Liver (tissue), 3 donors: ENCODE data around the gene MORF4L1.

Source experiments
- FOXA1 ChIP-seq: IDR thresholded peaks from 2 replicates; pipeline ENCODE4 v1.6.1; 2016; ENCODE audit warnings: antibody characterized with exemption
- HNF4A ChIP-seq, 2 donors: conservative IDR thresholded peaks; 2 replicates each; pipeline ENCODE4 v1.6.1; 2016; ENCODE audit warnings: antibody characterized with exemption in 2 of 2, mild to moderate bottlenecking in 2 of 2
- JUND ChIP-seq, 2 donors: IDR thresholded peaks; 2 replicates each; pipeline ENCODE4 v1.6.1; 2016; ENCODE audit warnings: antibody characterized with exemption in 2 of 2
- NR2F2 ChIP-seq: IDR thresholded peaks from 2 replicates; pipeline ENCODE4 v1.6.1; 2016; ENCODE audit warnings: antibody characterized with exemption
- RAD21 ChIP-seq, 2 donors: IDR thresholded peaks; 2 replicates each; pipeline ENCODE4 v1.6.1; 2016; ENCODE audit warnings: antibody characterized with exemption in 2 of 2, mild to moderate bottlenecking in 2 of 2
- TAF1 ChIP-seq: conservative IDR thresholded peaks from 2 replicates; pipeline ENCODE4 v1.6.1; 2016; ENCODE audit warnings: antibody characterized with exemption, mild to moderate bottlenecking
- YY1 ChIP-seq: IDR thresholded peaks from 2 replicates; pipeline ENCODE4 v1.6.1; 2016; ENCODE audit warnings: antibody characterized with exemption, mild to moderate bottlenecking
- TF ChIP-seq, protein P1 (sequence below): fragments of 150-350 bp; IDR thresholded peaks from 2 replicates; pipeline ENCODE4 v1.5.1; 2017; ENCODE audit warnings: improper control_type of control experiment, low read depth, low read length; ENCODE audit not compliant: missing input control
- TF ChIP-seq, protein P2 (sequence below): IDR thresholded peaks from 2 replicates; pipeline ENCODE4 v1.6.1; 2016; ENCODE audit warnings: antibody characterized with exemption
- TF ChIP-seq, protein P3 (sequence below): IDR thresholded peaks from 2 replicates; pipeline ENCODE4 v1.6.1; 2016; ENCODE audit warnings: antibody characterized with exemption, mild to moderate bottlenecking
- TF ChIP-seq, protein P4 (sequence below): IDR thresholded peaks from 2 replicates; pipeline ENCODE4 v1.6.1; 2016; ENCODE audit warnings: antibody characterized with exemption
- donor health status: healthy.
- donor health status: healthy.

DNA sequence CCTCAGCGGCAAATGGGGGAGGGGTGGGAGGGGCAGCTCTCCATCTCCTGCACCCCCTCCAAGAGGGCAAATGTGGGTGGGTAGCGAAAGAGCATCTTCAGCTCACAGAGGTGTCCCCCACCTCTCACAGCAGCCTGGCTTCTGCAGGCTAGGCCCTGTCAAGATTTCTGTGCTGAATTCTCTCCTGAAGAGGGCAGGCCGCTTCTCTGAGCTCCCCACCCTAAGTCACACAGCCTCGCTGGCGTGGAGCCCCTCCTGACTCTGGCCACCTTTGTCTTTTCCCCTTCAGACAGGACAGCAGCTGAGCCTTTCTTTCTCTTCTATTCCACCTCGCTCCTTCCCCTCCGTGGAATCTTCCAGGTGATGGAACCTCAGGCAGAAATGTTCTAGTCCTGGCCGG lies 35.1 kb upstream of the MORF4L1 start:
- TF ChIP-seq, protein P1, sequence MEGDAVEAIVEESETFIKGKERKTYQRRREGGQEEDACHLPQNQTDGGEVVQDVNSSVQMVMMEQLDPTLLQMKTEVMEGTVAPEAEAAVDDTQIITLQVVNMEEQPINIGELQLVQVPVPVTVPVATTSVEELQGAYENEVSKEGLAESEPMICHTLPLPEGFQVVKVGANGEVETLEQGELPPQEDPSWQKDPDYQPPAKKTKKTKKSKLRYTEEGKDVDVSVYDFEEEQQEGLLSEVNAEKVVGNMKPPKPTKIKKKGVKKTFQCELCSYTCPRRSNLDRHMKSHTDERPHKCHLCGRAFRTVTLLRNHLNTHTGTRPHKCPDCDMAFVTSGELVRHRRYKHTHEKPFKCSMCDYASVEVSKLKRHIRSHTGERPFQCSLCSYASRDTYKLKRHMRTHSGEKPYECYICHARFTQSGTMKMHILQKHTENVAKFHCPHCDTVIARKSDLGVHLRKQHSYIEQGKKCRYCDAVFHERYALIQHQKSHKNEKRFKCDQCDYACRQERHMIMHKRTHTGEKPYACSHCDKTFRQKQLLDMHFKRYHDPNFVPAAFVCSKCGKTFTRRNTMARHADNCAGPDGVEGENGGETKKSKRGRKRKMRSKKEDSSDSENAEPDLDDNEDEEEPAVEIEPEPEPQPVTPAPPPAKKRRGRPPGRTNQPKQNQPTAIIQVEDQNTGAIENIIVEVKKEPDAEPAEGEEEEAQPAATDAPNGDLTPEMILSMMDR = no peak
- TF ChIP-seq TAF1 = no peak
- no peak for TF ChIP-seq YY1
- TF ChIP-seq, protein P2, sequence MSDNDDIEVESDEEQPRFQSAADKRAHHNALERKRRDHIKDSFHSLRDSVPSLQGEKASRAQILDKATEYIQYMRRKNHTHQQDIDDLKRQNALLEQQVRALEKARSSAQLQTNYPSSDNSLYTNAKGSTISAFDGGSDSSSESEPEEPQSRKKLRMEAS = no peak
- TF ChIP-seq HNF4A (conservative IDR thresholded peaks at IDR 0.05) = no peak
- TF ChIP-seq, protein P3, sequence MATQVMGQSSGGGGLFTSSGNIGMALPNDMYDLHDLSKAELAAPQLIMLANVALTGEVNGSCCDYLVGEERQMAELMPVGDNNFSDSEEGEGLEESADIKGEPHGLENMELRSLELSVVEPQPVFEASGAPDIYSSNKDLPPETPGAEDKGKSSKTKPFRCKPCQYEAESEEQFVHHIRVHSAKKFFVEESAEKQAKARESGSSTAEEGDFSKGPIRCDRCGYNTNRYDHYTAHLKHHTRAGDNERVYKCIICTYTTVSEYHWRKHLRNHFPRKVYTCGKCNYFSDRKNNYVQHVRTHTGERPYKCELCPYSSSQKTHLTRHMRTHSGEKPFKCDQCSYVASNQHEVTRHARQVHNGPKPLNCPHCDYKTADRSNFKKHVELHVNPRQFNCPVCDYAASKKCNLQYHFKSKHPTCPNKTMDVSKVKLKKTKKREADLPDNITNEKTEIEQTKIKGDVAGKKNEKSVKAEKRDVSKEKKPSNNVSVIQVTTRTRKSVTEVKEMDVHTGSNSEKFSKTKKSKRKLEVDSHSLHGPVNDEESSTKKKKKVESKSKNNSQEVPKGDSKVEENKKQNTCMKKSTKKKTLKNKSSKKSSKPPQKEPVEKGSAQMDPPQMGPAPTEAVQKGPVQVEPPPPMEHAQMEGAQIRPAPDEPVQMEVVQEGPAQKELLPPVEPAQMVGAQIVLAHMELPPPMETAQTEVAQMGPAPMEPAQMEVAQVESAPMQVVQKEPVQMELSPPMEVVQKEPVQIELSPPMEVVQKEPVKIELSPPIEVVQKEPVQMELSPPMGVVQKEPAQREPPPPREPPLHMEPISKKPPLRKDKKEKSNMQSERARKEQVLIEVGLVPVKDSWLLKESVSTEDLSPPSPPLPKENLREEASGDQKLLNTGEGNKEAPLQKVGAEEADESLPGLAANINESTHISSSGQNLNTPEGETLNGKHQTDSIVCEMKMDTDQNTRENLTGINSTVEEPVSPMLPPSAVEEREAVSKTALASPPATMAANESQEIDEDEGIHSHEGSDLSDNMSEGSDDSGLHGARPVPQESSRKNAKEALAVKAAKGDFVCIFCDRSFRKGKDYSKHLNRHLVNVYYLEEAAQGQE = no peak
- TF ChIP-seq, protein P4, sequence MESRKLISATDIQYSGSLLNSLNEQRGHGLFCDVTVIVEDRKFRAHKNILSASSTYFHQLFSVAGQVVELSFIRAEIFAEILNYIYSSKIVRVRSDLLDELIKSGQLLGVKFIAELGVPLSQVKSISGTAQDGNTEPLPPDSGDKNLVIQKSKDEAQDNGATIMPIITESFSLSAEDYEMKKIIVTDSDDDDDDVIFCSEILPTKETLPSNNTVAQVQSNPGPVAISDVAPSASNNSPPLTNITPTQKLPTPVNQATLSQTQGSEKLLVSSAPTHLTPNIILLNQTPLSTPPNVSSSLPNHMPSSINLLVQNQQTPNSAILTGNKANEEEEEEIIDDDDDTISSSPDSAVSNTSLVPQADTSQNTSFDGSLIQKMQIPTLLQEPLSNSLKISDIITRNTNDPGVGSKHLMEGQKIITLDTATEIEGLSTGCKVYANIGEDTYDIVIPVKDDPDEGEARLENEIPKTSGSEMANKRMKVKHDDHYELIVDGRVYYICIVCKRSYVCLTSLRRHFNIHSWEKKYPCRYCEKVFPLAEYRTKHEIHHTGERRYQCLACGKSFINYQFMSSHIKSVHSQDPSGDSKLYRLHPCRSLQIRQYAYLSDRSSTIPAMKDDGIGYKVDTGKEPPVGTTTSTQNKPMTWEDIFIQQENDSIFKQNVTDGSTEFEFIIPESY = no peak
- no peak for TF ChIP-seq JUND (IDR thresholded peaks at IDR 0.05)
- no peak for TF ChIP-seq FOXA1
- no peak for TF ChIP-seq NR2F2
- TF ChIP-seq RAD21 (IDR thresholded peaks at IDR 0.05) = no peak
